NB4 (cell line): ENCODE measurements around the gene MLN.

Experiments
- DNase-seq: peaks from one replicate; pipeline ENCODE4 v3.0.0; 2010; ENCODE audit warnings: low read depth
- H3K4me3 ChIP-seq: one replicate; pipeline ENCODE4 v1.5.1; 2011; ENCODE audit warnings: mild to moderate bottlenecking, low read depth, low read length, moderate library complexity
- MAX ChIP-seq: IDR thresholded peaks from 2 replicates; pipeline ENCODE4 v1.6.1; 2011; ENCODE audit warnings: low read depth, low read length
- MYC ChIP-seq: IDR thresholded peaks from 2 replicates; pipeline ENCODE4 v1.6.1; 2011; ENCODE audit warnings: low read depth, low read length
- POLR2A ChIP-seq: IDR thresholded peaks from 2 replicates; pipeline ENCODE4 v1.6.1; 2011; ENCODE audit warnings: mild to moderate bottlenecking; ENCODE audit not compliant: insufficient read length; ENCODE audit errors: extremely low read depth
- TF ChIP-seq, protein P1 (sequence below): IDR thresholded peaks from one replicate; pipeline ENCODE4 v1.5.1; 2012; ENCODE audit warnings: low read depth, low read length

The MLN gene

DNA sequence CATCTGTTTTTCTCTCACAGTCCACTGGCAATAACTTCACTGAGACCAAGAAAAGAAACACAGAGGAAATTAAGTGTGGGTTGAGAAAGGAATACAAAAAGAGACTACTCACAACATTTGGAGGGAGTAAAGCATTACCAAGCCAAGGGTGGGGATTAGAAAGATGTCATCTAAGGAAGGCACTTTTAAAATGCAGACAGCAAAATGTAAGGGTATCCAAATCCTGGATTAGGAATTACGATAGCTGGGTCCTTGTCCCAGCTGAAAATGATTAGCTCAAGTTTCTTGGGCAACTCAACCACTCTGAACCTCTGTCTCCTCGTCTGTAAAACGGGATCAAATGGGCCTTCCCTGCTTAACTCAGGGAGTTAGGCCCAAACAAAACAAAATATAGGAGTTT lies 17.1 kb downstream of the MLN start:
- DNase-seq: no peak
- TF ChIP-seq POLR2A: no peak
- no peak for TF ChIP-seq MAX
- TF ChIP-seq MYC: no peak
- TF ChIP-seq, protein P1, sequence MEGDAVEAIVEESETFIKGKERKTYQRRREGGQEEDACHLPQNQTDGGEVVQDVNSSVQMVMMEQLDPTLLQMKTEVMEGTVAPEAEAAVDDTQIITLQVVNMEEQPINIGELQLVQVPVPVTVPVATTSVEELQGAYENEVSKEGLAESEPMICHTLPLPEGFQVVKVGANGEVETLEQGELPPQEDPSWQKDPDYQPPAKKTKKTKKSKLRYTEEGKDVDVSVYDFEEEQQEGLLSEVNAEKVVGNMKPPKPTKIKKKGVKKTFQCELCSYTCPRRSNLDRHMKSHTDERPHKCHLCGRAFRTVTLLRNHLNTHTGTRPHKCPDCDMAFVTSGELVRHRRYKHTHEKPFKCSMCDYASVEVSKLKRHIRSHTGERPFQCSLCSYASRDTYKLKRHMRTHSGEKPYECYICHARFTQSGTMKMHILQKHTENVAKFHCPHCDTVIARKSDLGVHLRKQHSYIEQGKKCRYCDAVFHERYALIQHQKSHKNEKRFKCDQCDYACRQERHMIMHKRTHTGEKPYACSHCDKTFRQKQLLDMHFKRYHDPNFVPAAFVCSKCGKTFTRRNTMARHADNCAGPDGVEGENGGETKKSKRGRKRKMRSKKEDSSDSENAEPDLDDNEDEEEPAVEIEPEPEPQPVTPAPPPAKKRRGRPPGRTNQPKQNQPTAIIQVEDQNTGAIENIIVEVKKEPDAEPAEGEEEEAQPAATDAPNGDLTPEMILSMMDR: no peak
- H3K4me3 ChIP-seq: no peak overlapping the region

- H3K4me3 ChIP-seq: no peak overlapping the region
- DNase-seq: no peak
- TF ChIP-seq, protein P1: no peak
- TF ChIP-seq POLR2A (no peak), MAX (no peak), MYC (no peak)
Observed at GRCh38 chr6:33785778-33786177, 18.0 kb downstream of the MLN start.

DNA sequence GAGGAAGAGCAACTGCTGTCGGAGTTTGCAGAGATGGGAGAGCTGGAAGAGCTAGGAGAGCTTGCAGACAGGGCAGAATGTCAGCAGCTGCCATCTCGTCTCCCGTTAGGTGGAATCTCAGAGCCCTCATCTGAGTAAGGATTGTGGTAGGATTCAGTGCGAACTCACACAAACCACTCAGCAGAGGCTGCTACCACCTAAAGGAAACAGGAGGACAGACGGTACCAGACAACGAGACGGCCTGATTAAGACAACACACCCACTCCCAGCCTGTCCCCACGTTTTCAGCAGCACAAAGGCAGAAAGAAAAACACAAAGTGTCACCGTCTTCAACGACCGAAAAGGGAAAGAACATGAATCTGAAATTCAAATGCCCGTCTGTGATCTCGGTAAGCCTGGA lies 19.0 kb downstream of the MLN start:
- TF ChIP-seq MAX: no peak
- TF ChIP-seq MYC: no peak
- TF ChIP-seq, protein P1: no peak
- no peak for TF ChIP-seq POLR2A
- H3K4me3 ChIP-seq: no peak overlapping the region
- no peak for DNase-seq

DNA sequence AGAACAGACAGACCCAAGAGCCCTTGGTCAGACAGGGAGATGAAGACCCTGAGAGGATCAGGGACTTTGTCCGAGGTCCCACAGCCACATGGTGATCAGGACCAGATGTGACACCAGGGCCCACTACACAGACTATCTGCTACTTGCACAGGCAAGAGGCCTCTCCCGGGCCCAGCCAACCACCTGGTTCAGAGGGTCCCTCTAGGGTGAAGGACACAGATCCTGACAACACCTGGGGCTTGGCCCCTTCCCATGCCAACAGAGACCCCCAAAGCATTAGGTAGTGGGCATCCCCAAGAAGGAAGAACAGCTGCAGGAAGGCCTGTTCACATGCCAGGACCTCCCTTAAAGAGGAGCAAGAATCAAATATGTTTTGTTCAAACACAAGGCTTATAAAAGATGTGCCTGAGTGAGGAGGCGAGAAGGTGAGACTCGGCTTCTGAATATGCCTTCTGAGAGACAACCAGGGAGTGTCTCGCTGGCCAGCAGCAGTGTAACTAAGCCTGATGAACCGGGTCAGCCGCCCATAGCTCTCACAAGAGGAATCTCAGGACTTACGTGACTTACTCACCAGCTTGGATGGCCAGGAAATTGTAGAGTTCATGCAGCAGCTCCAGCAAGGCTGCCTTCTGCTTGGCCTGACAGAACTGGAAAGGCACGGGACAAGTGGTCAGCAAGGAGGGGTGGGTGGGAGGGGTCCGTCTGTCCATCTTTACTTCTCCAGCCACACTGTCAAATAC lies 19.9 kb downstream of the MLN start:
- TF ChIP-seq MAX: no peak
- no peak for TF ChIP-seq MYC
- TF ChIP-seq, protein P1: no peak
- TF ChIP-seq POLR2A: no peak

DNA sequence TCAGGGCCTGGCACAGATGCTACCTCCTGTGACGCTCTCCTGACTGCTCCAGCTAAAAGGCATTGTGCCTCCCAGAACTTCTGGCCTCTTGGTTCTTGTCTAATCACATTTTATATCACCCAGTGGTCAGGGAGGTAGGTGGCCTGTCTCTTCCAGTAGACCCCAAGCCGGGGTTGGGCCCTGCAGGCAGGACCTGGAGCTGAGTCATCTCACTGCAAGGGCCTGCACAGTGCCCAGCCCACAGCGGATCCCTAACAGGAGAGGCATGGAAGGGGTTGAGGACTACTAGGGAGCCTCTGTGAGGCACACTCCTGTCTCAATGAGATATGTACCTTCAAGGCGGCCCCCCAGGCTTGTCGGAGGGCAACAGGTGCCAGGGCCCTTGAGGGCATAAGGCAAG lies 21.2 kb downstream of the MLN start:
- DNase-seq: no peak
- H3K4me3 ChIP-seq: no peak overlapping the region
- TF ChIP-seq, protein P1: no peak
- TF ChIP-seq POLR2A: no peak
- no peak for TF ChIP-seq MAX
- no peak for TF ChIP-seq MYC

More for the DNA sequence above, 19.9 kb downstream of the MLN start:
- no peak overlapping the region for H3K4me3 ChIP-seq
- no peak for DNase-seq
